Hepatocyte (in vitro differentiated cells): ENCODE results near the gene C4orf50. TPM values are rescaled to one million over a fixed set of nuclear protein-coding genes. Genes with fewer than 3 reads are reported as not detected.

Experiments used
- DNase-seq: peaks from one replicate; pipeline ENCODE4 v3.0.0-alpha.2; 2016; ENCODE audit warnings: low spot score
- H2AFZ ChIP-seq: fragments of 200-600 bp; sonication (generic); 2 replicates; pipeline ENCODE4 v1.6.0; 2016; ENCODE audit warnings: antibody characterized with exemption, mild to moderate bottlenecking
- H3K27ac ChIP-seq: fragments of 200-600 bp; sonication (generic); 2 replicates; pipeline ENCODE4 v1.5.1; 2016; ENCODE audit warnings: mild to moderate bottlenecking
- H3K27me3 ChIP-seq: fragments of 200-600 bp; sonication (generic); 2 replicates; pipeline ENCODE4 v1.6.1; 2016
- H3K36me3 ChIP-seq: fragments of 200-600 bp; sonication (generic); replicated peaks from 2 replicates; pipeline ENCODE4 v1.5.1; 2016; ENCODE audit warnings: low read depth; ENCODE audit not compliant: insufficient read depth
- H3K4me1 ChIP-seq: fragments of 200-600 bp; sonication (generic); 2 replicates; pipeline ENCODE4 v1.5.1; 2016; ENCODE audit warnings: mild to moderate bottlenecking, moderate library complexity; ENCODE audit not compliant: insufficient read depth
- H3K4me2 ChIP-seq: fragments of 200-600 bp; sonication (generic); 2 replicates; pipeline ENCODE4 v1.6.0; 2016
- H3K4me3 ChIP-seq: fragments of 200-600 bp; sonication (generic); 2 replicates; pipeline ENCODE4 v1.5.1; 2016; ENCODE audit warnings: mild to moderate bottlenecking
- H3K79me2 ChIP-seq: fragments of 200-600 bp; sonication (generic); 2 replicates; pipeline ENCODE4 v1.6.0; 2017; ENCODE audit warnings: mild to moderate bottlenecking
- H3K9me2 ChIP-seq: fragments of 200-600 bp; sonication (generic); replicated peaks from 2 replicates; pipeline ENCODE4 v1.6.0; 2017; ENCODE audit warnings: mild to moderate bottlenecking; ENCODE audit not compliant: insufficient read depth
- H3K9me3 ChIP-seq: fragments of 200-600 bp; sonication (generic); 2 replicates; pipeline ENCODE4 v1.5.1; 2016; ENCODE audit warnings: low read depth, mild to moderate bottlenecking
- H4K20me1 ChIP-seq: fragments of 200-600 bp; sonication (generic); 2 replicates; pipeline ENCODE4 v1.6.0; 2016; ENCODE audit warnings: mild to moderate bottlenecking; ENCODE audit not compliant: insufficient read depth, poor library complexity, severe bottlenecking
- EZH2 ChIP-seq: fragments of 200-600 bp; sonication (generic); IDR thresholded peaks from 2 replicates; pipeline ENCODE4 v1.6.1; 2016; ENCODE audit warnings: antibody characterized with exemption, mild to moderate bottlenecking, borderline replicate concordance
- EZH2phosphoT487 ChIP-seq: fragments of 200-600 bp; sonication (generic); IDR thresholded peaks from one replicate; pipeline ENCODE4 v1.6.1; 2018; ENCODE audit warnings: antibody characterized with exemption, mild to moderate bottlenecking, low read depth, moderate library complexity; ENCODE audit not compliant: unreplicated experiment, severe bottlenecking
- WGBS: methylation state at CpG from one replicate; pipeline ENCODE4 v1.1.6; 2016; ENCODE audit warnings: low lambda C conversion rate; ENCODE audit errors: missing lambda C conversion rate; 5-methylcytosine and 5-hydroxymethylcytosine counted together
- polyA plus RNA-seq: library from polyadenylated mRNA; unstranded; fragments of >200 nt; fragmentation: Nextera tagmentation; extraction: Ambion mirVana; gene quantifications from 2 replicates; pipeline ENCODE4 v1.2.1, GENCODE V29; 2016
- total RNA-seq: library from RNA; depleted of rRNA; stranded (reverse); fragments of >200 nt; gene quantifications from 2 replicates; pipeline ENCODE4 v1.2.3, GENCODE V29; 2014
- TF ChIP-seq, protein P1 (sequence below): fragments of 200-600 bp; sonication (generic); IDR thresholded peaks from 2 replicates; pipeline ENCODE4 v1.5.1; 2016; ENCODE audit warnings: antibody characterized with exemption, mild to moderate bottlenecking; ENCODE audit not compliant: poor library complexity

Gene C4orf50
- total and polyA plus RNA-seq, 2 experiments from 2014 or later = not detected

DNA sequence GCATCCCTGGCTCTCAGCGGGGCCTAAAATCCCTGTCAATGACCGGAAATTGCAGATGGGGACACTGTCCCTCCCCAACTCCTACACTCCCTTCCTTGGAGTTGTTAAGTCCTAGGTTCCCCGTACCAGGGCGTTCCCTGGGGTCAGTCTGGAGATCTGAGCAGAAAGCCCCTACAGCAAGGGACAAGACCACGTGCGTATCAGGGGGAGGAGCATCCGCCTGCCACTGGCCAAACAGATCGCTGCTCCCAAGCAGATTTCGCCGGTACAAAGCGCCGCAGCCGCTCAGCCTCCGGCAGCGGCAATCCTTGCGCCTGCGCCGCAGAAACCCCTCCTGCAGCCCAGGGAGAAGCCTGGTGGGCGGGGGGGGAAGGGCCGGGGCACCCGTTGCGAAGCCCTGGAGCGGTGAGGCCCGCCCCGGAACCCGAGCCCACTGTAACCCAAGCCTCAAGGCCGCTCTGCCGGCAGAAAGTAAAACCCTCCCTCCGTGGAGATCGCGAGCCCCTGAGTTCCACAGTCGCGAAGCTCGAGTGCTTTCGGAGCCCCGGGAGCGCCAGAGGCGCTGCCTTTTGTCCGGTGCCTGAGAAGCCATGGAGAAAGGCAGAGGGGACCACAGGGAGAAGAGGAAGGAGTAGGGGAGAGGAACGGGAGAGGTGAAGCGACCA is 128.0 kb downstream of the C4orf50 start:
- Histone ChIP-seq H4K20me1 (no peaks in the 10 kb centered on the region), H3K4me2 (peak overlapping the region; percentile 72), H3K9me2 (no peaks in the 10 kb centered on the region), H3K4me3 (no peak overlapping the region), H3K27ac (no peak overlapping the region), H3K9me3 (no peaks in the 10 kb centered on the region), H3K27me3 (peaks cover 87% of the 10 kb centered on the region), H3K36me3 (no peaks in the 10 kb centered on the region), H2AFZ (no peak overlapping the region), H3K4me1 (peaks cover 4% of the 10 kb centered on the region), H3K79me2 (no peaks in the 10 kb centered on the region)
- peak; percentile 65 for DNase-seq
- WGBS = 1% methylated on average over 36 of the region's 41 CpGs
- TF ChIP-seq EZH2 = peak; percentile 25
- no peak for TF ChIP-seq EZH2phosphoT487
- TF ChIP-seq, protein P1, sequence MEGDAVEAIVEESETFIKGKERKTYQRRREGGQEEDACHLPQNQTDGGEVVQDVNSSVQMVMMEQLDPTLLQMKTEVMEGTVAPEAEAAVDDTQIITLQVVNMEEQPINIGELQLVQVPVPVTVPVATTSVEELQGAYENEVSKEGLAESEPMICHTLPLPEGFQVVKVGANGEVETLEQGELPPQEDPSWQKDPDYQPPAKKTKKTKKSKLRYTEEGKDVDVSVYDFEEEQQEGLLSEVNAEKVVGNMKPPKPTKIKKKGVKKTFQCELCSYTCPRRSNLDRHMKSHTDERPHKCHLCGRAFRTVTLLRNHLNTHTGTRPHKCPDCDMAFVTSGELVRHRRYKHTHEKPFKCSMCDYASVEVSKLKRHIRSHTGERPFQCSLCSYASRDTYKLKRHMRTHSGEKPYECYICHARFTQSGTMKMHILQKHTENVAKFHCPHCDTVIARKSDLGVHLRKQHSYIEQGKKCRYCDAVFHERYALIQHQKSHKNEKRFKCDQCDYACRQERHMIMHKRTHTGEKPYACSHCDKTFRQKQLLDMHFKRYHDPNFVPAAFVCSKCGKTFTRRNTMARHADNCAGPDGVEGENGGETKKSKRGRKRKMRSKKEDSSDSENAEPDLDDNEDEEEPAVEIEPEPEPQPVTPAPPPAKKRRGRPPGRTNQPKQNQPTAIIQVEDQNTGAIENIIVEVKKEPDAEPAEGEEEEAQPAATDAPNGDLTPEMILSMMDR = no peak

DNA sequence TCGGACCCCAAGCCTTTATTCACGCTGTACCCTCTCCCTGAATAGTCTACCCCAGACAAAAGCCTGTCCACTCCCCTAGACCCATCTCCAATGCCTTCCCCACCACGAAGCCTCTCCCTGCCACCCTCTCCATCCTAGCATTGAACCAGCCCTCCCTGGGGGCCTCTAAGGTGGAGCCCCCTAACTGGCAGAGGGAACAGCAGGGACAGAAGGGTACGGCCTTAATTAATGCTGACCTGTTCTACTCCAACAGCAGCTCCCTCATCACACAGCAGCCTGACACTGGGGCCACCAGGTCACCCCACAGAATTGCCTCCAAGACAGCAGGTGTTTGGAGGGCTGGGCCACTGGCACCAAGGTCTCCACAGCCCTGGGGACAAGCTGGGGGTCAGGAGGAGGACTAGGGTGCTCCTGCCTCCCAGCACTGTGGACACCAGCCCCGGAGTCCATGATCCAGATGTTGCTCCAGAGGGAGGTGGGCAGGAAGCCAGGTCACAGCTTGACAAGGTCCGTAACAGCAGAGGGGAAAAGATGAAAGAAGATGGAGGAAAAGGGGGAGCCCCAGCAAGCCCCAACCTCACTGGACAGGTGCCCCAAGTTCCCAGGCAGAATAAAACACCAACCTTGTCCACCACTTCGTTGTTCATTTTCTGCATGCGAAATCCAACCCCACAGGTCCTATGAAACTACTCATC is 129.1 kb downstream of the C4orf50 start:
- no peaks in the 10 kb centered on the region for H3K79me2 ChIP-seq
- no peaks in the 10 kb centered on the region for H3K9me3 ChIP-seq
- DNase-seq = no peak
- no peak overlapping the region for H3K27ac ChIP-seq
- peak overlapping the region; percentile 80 for H3K4me2 ChIP-seq
- H3K9me2 ChIP-seq = no peaks in the 10 kb centered on the region
- no peak overlapping the region for H3K4me3 ChIP-seq
- H3K27me3 ChIP-seq = peaks cover 83% of the 10 kb centered on the region
- H4K20me1 ChIP-seq = no peaks in the 10 kb centered on the region
- H2AFZ ChIP-seq = no peak overlapping the region
- WGBS = 35% methylated on average over 8 of the region's 8 CpGs
- peaks cover 4% of the 10 kb centered on the region for H3K4me1 ChIP-seq
- TF ChIP-seq, protein P1 = no peak
- TF ChIP-seq EZH2 = no peak
- TF ChIP-seq EZH2phosphoT487 = no peak
- no peaks in the 10 kb centered on the region for H3K36me3 ChIP-seq

DNA sequence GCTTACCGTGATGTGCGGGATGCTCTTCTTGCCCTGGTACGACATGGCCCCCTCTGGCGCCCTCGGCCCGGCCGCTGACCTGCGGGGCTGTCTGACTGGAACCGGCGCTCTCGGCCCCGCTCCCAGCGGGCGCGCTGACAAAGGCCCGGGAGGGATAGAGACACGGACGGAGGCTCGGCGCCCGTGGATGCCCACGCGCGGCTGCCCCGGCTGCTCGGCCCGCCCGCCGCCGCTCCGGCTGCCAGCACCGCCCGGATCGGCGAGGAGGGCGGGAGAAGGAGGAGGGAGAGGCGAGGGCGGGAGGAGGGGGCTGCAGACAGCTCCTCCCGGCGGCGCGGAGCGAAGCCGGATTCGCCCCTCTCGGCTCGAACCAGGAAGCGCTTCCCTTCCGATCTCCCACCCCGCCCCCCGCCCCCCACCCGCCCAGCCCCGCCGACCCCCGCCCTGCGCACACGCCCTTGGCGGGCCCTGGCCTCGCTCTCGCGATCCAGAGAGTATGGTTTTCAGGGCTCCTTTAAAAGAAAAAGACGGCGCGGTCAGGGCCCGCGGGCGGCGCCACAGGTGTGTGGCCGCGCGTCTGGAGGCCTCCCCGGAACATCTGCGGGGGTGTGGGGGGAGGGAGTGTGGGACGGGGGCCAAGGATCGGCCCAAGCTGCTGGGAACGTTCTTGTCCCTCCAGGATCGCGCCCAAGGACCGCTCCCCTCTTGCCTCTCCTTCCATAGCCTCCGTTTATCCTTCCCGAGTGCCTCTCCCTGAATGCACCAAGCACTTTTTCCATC is 129.8 kb downstream of the C4orf50 start:
- Histone ChIP-seq H3K27ac (no peak overlapping the region), H3K4me3 (peak overlapping the region; percentile 67)

More for the DNA sequence above, 129.8 kb downstream of the C4orf50 start:
- H4K20me1 ChIP-seq = no peaks in the 10 kb centered on the region
- WGBS = under 1% methylated on average over 39 of the region's 81 CpGs
- TF ChIP-seq, protein P1 = no peak
- peak; percentile 35 for TF ChIP-seq EZH2
- peak overlapping the region; percentile 45 for H2AFZ ChIP-seq
- no peaks in the 10 kb centered on the region for H3K36me3 ChIP-seq
- no peaks in the 10 kb centered on the region for H3K79me2 ChIP-seq
- peaks cover 4% of the 10 kb centered on the region for H3K4me1 ChIP-seq
- H3K27me3 ChIP-seq = peaks cover 82% of the 10 kb centered on the region
- peak overlapping the region; percentile 80 for H3K4me2 ChIP-seq
- H3K9me2 ChIP-seq = no peaks in the 10 kb centered on the region
- H3K9me3 ChIP-seq = no peaks in the 10 kb centered on the region
- peak; percentile 68 for DNase-seq
